ENCODE data around the gene PCGF5.

PCGF5 gene

DNA sequence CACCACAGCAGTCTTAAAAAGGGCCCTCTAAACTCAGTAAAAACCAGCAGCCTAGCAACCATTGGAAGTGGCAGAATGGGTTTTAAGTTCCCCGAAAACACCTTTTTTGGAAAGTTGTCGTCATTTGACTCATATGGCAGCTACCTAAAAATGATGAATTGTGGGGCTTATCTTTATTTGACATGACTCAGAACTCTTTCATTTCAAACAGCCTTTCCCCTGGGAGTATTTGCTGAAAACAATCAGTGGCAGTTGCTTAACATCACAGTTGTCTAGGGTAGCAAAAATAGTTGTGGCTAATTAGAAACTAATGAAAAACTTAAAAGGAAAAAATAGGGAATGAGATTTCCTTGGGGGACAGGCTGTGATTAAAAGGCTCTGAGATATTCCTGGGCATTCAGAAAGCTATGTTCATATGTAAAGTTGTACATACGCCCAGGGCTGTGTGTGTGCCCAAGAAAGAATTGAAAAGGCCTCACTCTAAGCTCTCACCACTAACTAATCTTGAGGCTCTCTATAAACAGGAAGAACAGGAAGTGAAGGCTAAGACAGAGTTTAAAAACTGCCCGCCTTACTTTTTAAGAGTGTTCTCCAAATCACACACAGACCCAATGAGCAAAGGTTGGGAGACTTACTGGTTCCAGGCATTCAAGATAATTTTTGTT lies 108.0 kb downstream of the PCGF5 start:
- DNase-seq (ENCODE audit: low read depth in 2 of 2), result no peak
